ENCODE results near the gene DENND1A.

- TF ChIP-seq EZH2 (IDR thresholded peaks at IDR 0.05; ENCODE audit: insufficient read depth, low read length) = no peak
- no peak for TF ChIP-seq CTCF (IDR thresholded peaks at IDR 0.05; ENCODE audit: insufficient read depth, low read depth, low read length)
Observed at GRCh38 chr9:123772374-123772773, 157.6 kb downstream of the DENND1A start.

Data from astrocyte (in vitro differentiated cells and primary cell).